ENCODE data around the gene LRRC10B. TPM values are rescaled to one million over a fixed set of nuclear protein-coding genes. Genes with fewer than 3 reads are reported as not detected.
"Not testable (repeated sequence)": the region's sequence is repeated elsewhere in the genome, so short reads cannot be mapped to it uniquely, and the experiment has no call there.

LRRC10B gene
- total and polyA plus RNA-seq, 2 donors = 2.7 TPM; not detected in 1

DNA sequence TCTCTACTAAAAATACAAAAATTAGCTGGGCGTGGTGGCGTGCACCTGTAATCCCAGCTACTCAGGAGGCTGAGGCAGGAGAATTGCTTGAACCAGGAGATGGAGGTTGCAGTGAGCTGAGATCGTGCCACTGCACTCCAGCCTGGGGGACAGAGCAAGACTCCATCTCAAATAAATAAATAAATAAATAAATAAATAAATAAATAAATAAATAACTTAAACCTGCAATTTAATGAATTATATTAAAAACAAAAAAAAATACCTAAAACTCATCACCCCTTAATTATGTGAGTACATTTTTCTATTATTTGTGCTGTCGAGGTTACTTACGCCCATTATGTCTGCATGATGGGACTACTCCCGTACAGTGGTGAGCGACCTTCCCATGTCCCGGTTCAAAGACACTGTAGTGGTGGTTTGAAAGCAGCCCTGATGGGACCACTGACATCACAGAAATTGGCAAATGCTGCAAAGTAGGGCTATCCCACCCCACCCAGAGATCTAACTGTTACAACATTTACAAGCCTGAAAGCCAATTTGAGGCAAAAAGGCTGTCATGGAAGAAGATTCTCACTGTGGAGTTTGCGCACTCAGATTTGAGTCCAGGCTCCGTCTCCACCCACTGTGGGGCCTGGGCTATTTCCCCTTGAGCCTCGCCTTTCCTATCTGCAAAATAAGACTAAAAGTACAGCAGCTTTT, 29.0 kb upstream of the LRRC10B start:
- H3K4me3 ChIP-seq (ENCODE audit: low read depth, low read length); H3K27ac ChIP-seq (ENCODE audit: low read depth); H3K4me1 ChIP-seq (ENCODE audit: insufficient read depth); DNase-seq (ENCODE audit: extremely low spot score); H3K36me3 ChIP-seq (ENCODE audit: insufficient read depth): not testable (repeated sequence)
- 82% methylated on average over 11 of the region's 11 CpGs for WGBS

DNA sequence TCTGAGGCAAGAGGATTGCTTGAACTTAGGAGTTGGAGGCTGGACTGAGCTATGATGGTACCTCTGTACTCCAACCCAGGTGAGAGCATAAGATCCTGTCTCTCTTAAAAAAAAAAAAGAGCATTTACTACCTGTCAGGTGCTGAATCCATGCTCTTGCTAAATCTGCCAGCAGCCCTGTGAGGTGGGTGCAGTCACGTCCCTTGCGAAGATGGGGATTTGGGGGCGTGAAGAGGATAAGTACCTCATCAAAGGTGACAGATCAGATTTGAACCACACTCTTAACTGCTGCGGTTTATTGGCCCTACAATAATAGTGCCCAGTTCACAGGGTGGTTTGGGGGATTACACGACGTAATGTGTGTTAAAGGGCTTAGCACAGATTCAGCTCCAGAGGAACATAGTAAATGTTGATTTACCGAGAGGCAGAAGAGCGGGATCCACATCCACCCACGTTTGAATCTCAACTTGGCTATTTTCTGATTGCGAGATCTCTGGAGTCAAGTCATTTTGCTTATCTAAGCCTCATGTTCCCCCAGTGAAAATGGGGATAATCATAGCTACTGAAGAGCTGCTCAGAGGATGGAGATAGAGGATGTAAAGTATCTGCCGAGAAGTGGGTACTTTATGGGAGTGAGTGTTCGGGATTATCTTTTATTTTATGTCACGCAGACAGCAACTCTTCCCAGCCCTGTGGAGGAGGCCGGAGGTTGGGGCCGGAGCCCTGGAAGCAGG, 28.1 kb upstream of the LRRC10B start:
- no peaks in the 10 kb centered on the region for H3K36me3 ChIP-seq (ENCODE audit: insufficient read depth)
- DNase-seq (ENCODE audit: extremely low spot score) = no peak
- H3K4me3 ChIP-seq (ENCODE audit: low read depth, low read length) = no peak overlapping the region
- 66% methylated on average over 15 of the region's 15 CpGs for WGBS
- H3K27ac ChIP-seq (ENCODE audit: low read depth) = no peak overlapping the region
- H3K4me1 ChIP-seq (ENCODE audit: insufficient read depth) = no peaks in the 10 kb centered on the region

DNA sequence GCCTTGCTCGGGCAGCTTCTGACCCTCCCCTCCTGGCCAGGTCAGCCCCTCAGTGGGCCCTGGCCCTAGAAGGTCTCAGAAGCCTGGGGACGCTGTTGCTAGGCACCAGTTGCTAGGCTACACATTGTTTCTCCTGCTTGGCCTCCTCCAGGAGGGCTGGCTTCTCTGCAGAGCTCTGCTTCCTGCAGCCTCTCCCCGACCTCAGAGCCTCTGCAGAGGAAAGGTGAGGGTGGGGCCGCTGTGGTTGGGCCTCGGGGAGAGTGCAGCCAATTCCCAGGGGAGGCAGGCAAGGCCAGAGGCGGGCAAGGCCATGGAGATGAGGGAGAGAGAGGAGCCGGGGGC, 27.6 kb upstream of the LRRC10B start:
- no peak overlapping the region for H3K27ac ChIP-seq (ENCODE audit: low read depth)
- no peak overlapping the region for H3K4me3 ChIP-seq (ENCODE audit: low read depth, low read length)
- no peaks in the 10 kb centered on the region for H3K4me1 ChIP-seq (ENCODE audit: insufficient read depth)
- H3K36me3 ChIP-seq (ENCODE audit: insufficient read depth) = no peaks in the 10 kb centered on the region
- no peak for DNase-seq (ENCODE audit: extremely low spot score)
- 21% methylated on average over 7 of the region's 7 CpGs for WGBS

DNA sequence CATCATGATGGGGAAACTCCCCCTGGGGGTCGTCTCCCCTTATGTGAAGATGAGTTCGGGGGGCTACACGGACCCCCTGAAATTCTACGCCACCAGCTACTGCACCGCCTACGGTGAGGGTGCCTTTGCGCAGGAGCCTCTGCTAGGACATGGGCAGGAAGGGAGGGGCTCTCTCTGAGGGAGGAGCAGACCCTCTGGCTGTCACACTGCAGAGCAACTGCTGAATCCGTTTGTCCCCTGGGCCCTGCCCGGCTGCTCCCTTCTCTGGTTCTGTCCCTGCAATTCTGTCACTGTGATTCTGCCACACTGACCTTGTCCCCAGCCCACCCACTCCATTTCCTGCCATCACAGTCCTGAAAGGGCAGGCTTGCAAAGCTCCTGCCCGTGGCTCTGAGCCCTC, 26.7 kb upstream of the LRRC10B start:
- no peaks in the 10 kb centered on the region for H3K4me1 ChIP-seq (ENCODE audit: insufficient read depth)
- DNase-seq (ENCODE audit: extremely low spot score) = no peak
- no peak overlapping the region for H3K27ac ChIP-seq (ENCODE audit: low read depth)
- H3K4me3 ChIP-seq (ENCODE audit: low read depth, low read length) = no peak overlapping the region
- 66% methylated on average over 10 of the region's 10 CpGs for WGBS
- no peaks in the 10 kb centered on the region for H3K36me3 ChIP-seq (ENCODE audit: insufficient read depth)

DNA sequence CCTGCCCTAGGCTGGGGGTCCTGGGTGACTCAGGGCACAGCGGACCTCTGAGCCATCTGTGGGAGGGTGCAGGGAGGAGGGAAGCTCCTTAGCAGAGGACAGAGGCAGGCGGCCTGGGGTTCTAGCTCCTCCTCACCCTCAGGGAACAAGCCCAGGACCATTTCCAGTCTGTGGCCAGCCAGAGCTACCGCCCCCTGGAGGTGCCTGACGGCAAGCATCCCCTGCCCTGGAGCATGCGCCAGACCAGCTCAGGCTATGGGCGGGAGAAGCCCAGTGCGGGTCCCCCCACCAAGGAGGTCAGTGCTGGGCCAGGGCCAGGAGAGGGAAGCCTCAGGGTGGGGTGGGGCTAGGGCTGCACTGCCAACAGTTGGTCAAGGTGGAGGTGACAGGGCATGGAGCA, 26.0 kb upstream of the LRRC10B start:
- DNase-seq (ENCODE audit: extremely low spot score) = no peak
- no peaks in the 10 kb centered on the region for H3K4me1 ChIP-seq (ENCODE audit: insufficient read depth)
- no peak overlapping the region for H3K4me3 ChIP-seq (ENCODE audit: low read depth, low read length)
- H3K27ac ChIP-seq (ENCODE audit: low read depth) = no peak overlapping the region
- no peaks in the 10 kb centered on the region for H3K36me3 ChIP-seq (ENCODE audit: insufficient read depth)
- 40% methylated on average over 7 of the region's 7 CpGs for WGBS

DNA sequence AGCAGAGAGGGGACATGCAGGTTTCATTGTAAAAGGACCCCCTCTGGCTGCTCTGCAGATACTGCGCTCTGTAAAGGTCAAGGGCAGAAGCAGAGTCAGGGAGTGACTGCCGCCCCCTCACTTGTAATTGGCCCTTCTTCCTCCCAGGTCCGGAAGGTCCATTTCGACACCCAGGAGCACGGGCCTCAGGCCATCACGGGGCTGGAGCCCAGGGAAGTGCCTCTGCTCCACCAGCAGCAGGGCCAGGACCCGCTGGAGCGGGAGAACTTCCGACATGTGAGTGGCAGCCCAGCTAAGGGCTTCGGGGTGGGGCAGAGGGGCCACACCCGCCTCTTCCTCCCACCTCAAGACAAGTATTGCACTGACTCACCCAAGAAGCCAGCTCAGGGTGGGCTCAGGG, 24.0 kb upstream of the LRRC10B start:
- Histone ChIP-seq H3K27ac (ENCODE audit: low read depth) (no peak overlapping the region), H3K4me3 (ENCODE audit: low read depth, low read length) (no peak overlapping the region), H3K36me3 (ENCODE audit: insufficient read depth) (no peaks in the 10 kb centered on the region), H3K4me1 (ENCODE audit: insufficient read depth) (no peaks in the 10 kb centered on the region)
- DNase-seq (ENCODE audit: extremely low spot score) = no peak
- 85% methylated on average over 11 of the region's 11 CpGs for WGBS

DNA sequence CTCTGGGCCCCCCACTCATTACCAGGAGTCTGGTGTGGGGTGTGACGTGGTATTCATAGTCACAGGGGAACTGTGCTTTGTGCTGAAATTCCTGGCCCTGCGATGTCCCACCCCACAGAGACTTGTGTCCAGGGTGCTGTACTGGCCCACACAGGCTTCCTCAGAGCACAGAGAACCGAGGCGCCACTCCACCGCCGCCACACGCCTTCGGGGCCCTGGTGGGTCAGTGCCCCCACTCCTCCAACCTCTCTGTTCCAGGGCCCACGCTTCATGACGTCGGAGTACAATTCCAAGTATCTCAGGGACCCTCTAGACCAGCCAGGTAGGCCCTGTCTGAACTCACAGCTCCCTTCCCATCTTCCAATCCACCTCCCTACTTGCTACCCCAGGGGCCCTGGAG, 23.5 kb upstream of the LRRC10B start:
- WGBS = 94% methylated on average over 11 of the region's 11 CpGs
- Histone ChIP-seq H3K36me3 (ENCODE audit: insufficient read depth) (no peaks in the 10 kb centered on the region), H3K4me1 (ENCODE audit: insufficient read depth) (no peaks in the 10 kb centered on the region), H3K27ac (ENCODE audit: low read depth) (no peak overlapping the region), H3K4me3 (ENCODE audit: low read depth, low read length) (no peak overlapping the region)
- DNase-seq (ENCODE audit: extremely low spot score) = no peak

DNA sequence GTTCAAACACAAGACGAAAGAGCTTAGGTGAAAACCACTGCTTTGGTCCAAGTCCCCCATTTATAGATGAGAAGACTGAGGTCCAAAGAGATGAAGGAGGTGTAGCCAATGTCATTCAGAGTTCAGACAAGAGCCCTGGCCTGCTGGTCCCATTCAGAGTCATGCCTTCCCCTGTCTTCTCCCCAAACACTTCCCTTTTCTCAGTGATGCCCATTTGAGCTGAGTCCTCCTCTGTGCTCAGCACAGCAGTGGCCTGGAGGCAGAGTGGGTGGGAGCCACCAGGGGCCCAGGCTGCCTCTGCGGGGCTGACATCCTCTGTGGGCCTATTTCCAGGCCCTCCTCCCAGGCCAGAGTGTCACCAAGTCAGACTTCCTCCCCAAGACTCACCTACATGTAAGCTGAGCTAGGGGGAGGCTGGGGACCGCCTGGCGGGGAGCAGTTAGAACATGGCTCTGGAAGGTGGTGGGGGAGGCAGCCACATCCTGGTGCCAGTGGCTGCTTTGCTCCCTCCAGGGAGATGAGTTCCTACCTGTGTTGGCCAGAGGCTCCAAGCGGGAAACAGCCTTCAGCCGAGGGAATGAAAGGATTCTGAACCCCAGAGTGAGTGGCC, 22.4 kb upstream of the LRRC10B start:
- Histone ChIP-seq H3K36me3 (ENCODE audit: insufficient read depth) (no peaks in the 10 kb centered on the region), H3K4me3 (ENCODE audit: low read depth, low read length) (no peak overlapping the region), H3K27ac (ENCODE audit: low read depth) (no peak overlapping the region), H3K4me1 (ENCODE audit: insufficient read depth) (no peaks in the 10 kb centered on the region)
- no peak for DNase-seq (ENCODE audit: extremely low spot score)
- 93% methylated on average over 6 of the region's 6 CpGs for WGBS

DNA sequence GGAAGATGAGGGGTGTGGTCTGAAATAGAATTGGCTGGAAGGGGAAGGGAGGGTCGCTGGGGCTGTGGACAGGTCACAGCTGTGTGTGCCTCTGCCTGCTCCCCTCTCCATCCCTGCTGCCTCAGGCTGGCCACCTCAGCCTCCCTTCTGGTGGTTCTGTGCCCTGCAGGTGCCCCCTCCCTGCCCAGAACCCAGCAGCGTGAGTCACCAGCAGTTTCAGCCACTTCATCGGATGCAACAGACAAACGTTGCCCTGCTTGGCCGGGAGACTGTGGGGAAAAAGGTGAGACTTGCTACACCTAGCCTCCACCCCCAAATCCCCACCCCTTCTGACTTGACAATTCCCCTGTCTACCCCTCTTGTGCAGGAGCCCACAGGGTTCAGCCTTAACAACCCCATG, 21.8 kb upstream of the LRRC10B start:
- Histone ChIP-seq H3K4me1 (ENCODE audit: insufficient read depth) (no peaks in the 10 kb centered on the region), H3K27ac (ENCODE audit: low read depth) (no peak overlapping the region), H3K36me3 (ENCODE audit: insufficient read depth) (no peaks in the 10 kb centered on the region), H3K4me3 (ENCODE audit: low read depth, low read length) (no peak overlapping the region)
- DNase-seq (ENCODE audit: extremely low spot score) = no peak
- WGBS = 88% methylated on average over 5 of the region's 5 CpGs

DNA sequence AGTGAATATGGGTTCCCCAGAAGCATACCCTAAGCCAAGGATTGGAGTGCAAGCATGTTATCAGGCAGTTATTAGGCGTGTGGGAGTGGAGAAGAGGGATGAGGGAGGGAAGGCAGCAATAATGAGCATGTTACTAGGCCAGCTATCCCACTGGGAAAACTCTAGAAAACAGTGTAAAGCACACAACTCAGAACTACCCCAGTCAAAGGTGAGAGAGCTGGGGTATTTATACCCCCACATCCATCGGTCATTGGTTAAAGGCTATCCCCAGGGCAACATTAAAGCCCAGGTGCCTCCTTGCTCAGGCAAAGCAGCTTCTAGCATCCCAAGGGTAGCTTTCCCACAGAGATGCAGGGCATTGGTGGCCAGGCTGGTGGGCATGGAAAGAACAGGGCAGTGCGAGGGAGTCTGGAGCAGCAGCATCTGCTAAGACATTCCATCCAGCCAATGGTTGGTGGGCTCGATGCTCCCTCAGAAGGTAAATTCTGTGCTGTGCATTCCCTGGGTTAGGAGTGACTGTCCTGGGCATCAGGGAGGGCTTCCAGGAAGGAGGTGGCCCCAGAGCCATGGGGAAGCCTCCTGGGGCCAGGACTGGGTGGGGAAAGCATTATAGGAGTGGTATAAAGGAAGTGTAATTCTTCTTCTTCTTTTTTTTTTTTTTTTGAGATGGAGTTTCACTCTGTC, 21.1 kb upstream of the LRRC10B start:
- WGBS = 97% methylated on average over 4 of the region's 4 CpGs
- Histone ChIP-seq H3K27ac (ENCODE audit: low read depth) (no peak overlapping the region), H3K4me3 (ENCODE audit: low read depth, low read length) (no peak overlapping the region), H3K36me3 (ENCODE audit: insufficient read depth) (no peaks in the 10 kb centered on the region), H3K4me1 (ENCODE audit: insufficient read depth) (no peaks in the 10 kb centered on the region)
- no peak for DNase-seq (ENCODE audit: extremely low spot score)

DNA sequence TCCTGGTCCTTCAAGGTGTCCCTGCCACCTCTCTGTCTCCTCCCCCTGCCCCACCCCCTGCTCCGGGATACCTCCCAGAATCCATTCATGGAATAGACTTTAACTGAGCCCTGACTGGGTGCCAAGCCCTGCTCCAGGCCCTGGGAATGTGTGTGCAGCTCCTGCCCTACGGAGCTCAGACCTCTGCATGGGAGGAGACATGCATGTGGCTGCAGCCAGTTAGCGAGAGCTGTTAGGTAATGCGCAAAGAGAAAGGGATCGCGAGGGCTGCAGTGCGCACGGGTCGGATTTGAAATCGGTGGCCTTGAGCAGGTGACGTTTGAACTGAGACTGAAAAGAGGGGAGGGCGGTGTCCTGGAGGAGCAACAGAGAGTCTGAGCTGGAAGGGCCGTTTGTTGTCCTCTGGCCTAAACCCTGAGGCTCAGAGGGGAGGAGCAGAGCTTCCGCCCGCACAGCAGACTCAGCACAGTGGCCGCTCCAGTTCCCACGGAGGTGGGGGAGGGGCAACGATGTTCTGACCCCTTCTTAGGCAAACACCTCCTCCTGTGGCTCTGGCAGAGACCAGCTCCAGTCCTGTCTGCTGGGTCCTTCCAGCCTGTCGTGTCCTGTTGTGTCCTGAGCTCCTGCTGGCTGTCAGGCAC, 19.8 kb upstream of the LRRC10B start:
- H3K4me3 ChIP-seq (ENCODE audit: low read depth, low read length) = no peak overlapping the region
- no peak for DNase-seq (ENCODE audit: extremely low spot score)
- H3K27ac ChIP-seq (ENCODE audit: low read depth) = no peak overlapping the region
- no peaks in the 10 kb centered on the region for H3K4me1 ChIP-seq (ENCODE audit: insufficient read depth)
- H3K36me3 ChIP-seq (ENCODE audit: insufficient read depth) = no peaks in the 10 kb centered on the region
- WGBS = 22% methylated on average over 19 of the region's 19 CpGs

DNA sequence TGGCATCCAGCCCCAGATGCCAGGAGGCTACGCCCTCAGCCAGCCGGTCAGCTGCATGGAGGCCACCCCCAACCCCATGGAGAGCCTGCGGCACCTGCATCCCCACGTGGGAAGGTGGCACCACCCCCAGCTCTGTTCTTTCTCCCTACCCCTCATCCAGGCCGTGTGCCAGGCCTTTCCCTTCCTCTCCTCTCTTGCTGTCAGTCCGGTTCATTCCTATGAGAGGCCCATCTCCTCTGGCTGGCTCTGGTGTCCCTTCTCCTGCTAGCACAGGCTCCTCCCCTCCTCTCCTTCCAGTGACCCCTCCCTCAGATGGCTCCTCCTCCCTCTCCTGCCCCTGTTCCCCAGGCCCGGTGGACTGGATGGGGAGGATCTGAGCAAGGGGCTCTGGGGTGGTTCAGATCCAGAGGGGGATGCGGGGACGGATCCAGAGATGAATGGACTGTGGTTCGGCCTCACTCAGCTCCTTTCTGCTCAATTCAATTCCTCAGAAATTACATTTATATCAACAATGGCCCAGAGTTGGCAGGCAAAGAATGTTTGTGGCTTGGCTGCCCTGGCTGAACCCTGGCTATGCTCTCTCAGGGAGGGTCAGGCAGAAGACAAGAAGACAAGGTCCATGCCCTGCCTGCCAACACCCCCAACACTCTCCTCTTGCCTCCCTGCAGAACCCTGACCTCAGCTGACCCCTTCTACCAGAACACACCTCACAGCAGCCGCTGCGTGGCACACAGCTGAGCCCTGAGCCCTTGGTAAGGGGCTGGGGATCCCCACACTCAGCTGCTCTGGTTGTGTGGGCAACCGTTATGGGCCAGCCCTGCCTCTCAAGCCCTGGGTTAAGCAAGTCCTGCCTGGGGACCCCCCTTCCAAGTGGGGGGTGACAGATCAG, 18.5 kb upstream of the LRRC10B start:
- 39% methylated on average over 13 of the region's 13 CpGs for WGBS
- Histone ChIP-seq H3K4me3 (ENCODE audit: low read depth, low read length) (no peak overlapping the region), H3K27ac (ENCODE audit: low read depth) (no peak overlapping the region), H3K36me3 (ENCODE audit: insufficient read depth) (no peaks in the 10 kb centered on the region), H3K4me1 (ENCODE audit: insufficient read depth) (no peaks in the 10 kb centered on the region)
- DNase-seq (ENCODE audit: extremely low spot score) = no peak
